Measurements from ENCODE around the gene VPS13C. TPM values are rescaled to one million over a fixed set of nuclear protein-coding genes. Genes with fewer than 3 reads are reported as not detected.

Gene VPS13C
- total and polyA plus RNA-seq, 2 donors (not counting 3 experiments of a cell fraction or from before 2014, with no cell fraction given) = 10.8 to 60.3 TPM

DNA sequence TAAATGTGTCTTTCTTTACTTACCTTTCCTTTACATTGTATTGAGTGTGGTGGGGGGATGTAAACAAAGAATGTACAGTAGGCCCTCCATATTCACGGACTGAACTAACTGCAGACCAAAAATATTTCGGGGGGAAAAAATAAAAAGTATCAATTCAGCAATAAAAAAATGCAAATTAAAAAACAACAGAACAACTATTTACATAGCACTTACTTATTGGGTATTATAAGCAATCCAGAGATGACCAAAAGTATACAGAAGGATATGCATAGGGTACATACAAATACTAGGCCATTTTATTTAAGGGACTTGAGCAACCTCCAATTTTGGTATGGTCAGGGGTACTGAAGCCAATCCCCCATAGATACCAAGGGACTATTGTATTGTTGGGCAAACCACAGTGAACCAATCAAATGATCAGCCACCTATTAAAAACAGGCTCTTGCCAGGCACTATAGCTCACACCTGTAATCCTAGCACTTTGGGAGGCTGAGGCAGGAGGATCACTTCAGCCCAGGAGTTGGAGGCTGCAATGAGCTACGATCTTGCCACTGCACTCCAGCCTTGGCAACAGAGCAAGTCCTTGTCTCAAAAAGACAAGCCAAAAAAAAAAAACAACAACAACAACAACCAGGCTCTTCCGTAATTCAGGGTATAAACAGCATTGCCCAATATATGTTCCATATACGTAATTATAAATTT is 1.8 kb downstream of the VPS13C start:
- CTCF ChIA-PET = interaction anchor here (0.7 to 3.5 kb wide), 15 partner anchors 12 to 249 kb away, joined by 3 to 27 read pairs (median 8); no protein-coding TSS in a partner anchor
- dilution Hi-C loops (cut with MboI; ENCODE audit: extremely low pct_ligation_motif_present, low sequenced_read_pairs) (no loop called here), intact Hi-C loops (cut with micrococcal nuclease) (no loop called here)
- no peak overlapping the region for H3K9ac ChIP-seq (replicated peaks; ENCODE audit: extremely low read depth, insufficient read depth, low read length)
- peaks cover 15% of the 10 kb centered on the region for H3K4me1 ChIP-seq (ENCODE audit: control insufficient read depth, extremely low read depth, insufficient read depth, low read length)
- H3K9me1 ChIP-seq (replicated peaks; ENCODE audit: control insufficient read depth, extremely low read depth, insufficient read depth, low read length) = no peaks in the 10 kb centered on the region
- no peaks in the 10 kb centered on the region for H3K36me3 ChIP-seq (ENCODE audit: control insufficient read depth in 2 of 2, extremely low read depth in 1 of 2, insufficient read depth in 2 of 2, low read length in 2 of 2)
- TF ChIP-seq EZH2 (IDR thresholded peaks at IDR 0.05; ENCODE audit: borderline replicate concordance, low read depth, low read length, severe bottlenecking) (no peak), MYC (IDR thresholded peaks at IDR 0.05; ENCODE audit: low read depth, low read length) (no peak), POLR2AphosphoS5 (IDR thresholded peaks at IDR 0.05; ENCODE audit: insufficient read depth, low read depth, low read length) (no peak), CTCF (IDR thresholded peaks at IDR 0.05; ENCODE audit: extremely low read depth in 1 of 2, insufficient read depth in 1 of 2, low read depth in 1 of 2, low read length in 2 of 2) (no peak), FOS (IDR thresholded peaks at IDR 0.05; ENCODE audit: borderline replicate concordance, insufficient read depth, low read length) (no peak), GATA2 (IDR thresholded peaks at IDR 0.05; ENCODE audit: insufficient read depth, insufficient read length, low read depth, low read length) (no peak), JUN (IDR thresholded peaks at IDR 0.05; ENCODE audit: borderline replicate concordance, insufficient read depth, insufficient read length, low read depth) (no peak), POLR2A (IDR thresholded peaks at IDR 0.05; ENCODE audit: low read depth, low read length) (no peak)
- TF ChIP-seq, protein P1, sequence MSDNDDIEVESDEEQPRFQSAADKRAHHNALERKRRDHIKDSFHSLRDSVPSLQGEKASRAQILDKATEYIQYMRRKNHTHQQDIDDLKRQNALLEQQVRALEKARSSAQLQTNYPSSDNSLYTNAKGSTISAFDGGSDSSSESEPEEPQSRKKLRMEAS (IDR thresholded peaks at IDR 0.05; ENCODE audit: insufficient read depth, insufficient read length) = no peak
- FAIRE-seq = no peak
- no TSS peak for BruUV-seq (replicated peaks)
- H3K4me2 ChIP-seq (ENCODE audit: insufficient read depth, low read length) = peak overlapping the region; percentile 99
- no peak for DNase-seq (ENCODE audit: low read depth, low spot score)
- H3K27ac ChIP-seq (ENCODE audit: insufficient read depth, low read depth, low read length) = no peak overlapping the region
- H3K4me3 ChIP-seq (replicated peaks in 1 of 3; ENCODE audit: insufficient read depth in 1 of 3, low read depth in 1 of 3, low read length in 3 of 3) = no peak overlapping the region
- H4K20me1 ChIP-seq (replicated peaks; ENCODE audit: control insufficient read depth, extremely low read depth, insufficient read depth, low read length) = no peaks in the 10 kb centered on the region
- no peak overlapping the region for H2AFZ ChIP-seq (ENCODE audit: low read depth, low read length)
- no peaks in the 10 kb centered on the region for H3K9me3 ChIP-seq (replicated peaks; ENCODE audit: control insufficient read depth, insufficient read depth, low read length)
- peaks cover 43% of the 10 kb centered on the region for H3K79me2 ChIP-seq (ENCODE audit: control insufficient read depth, insufficient read depth, low read length)
- POLR2A ChIA-PET = no interaction called here
- no peaks in the 10 kb centered on the region for H3K27me3 ChIP-seq (ENCODE audit: control insufficient read depth in 2 of 2, insufficient read depth in 2 of 2, low read length in 2 of 2)

Measured in endothelial cell of umbilical vein (primary cell).